B cell (primary cell): ENCODE results near the gene NPTN. TPM values are rescaled to one million over a fixed set of nuclear protein-coding genes. Genes with fewer than 3 reads are reported as not detected.

ENCODE experiments used
- ATAC-seq: fragments of 200-7000 bp; cut with Tn5 transposase; one replicate; pipeline ENCODE4 v1.10.0; 2021; ENCODE audit warnings: low read depth, mild to moderate bottlenecking, moderate number of reproducible peaks, moderate library complexity
- CTCF ChIA-PET: fragments of 350-600 bp; sonication (Branson Sonifier 250); formaldehyde crosslinking; loops from one replicate; lab custom pipeline; 2021; ENCODE audit warnings: antibody characterized with exemption, inconsistent platforms; lab: Charles Lee
- POLR2A ChIA-PET: fragments of 350-600 bp; sonication (Branson Sonifier 250); formaldehyde crosslinking; loops from one replicate; lab custom pipeline; 2021; ENCODE audit warnings: antibody characterized with exemption; lab: Charles Lee
- DNase-seq: peaks from one replicate; pipeline ENCODE4 v3.0.0; 2013
- H2AFZ ChIP-seq: 2 replicates; pipeline ENCODE4 v1.6.1; 2012; ENCODE audit warnings: mild to moderate bottlenecking, low read depth, low read length; ENCODE audit not compliant: insufficient read depth, poor library complexity, severe bottlenecking
- H3K27ac ChIP-seq, 2 donors: 1 replicate in 1 of 2; 2 replicates in 1 of 2; pipeline ENCODE4 v1.5.1; 2012 to 2013; ENCODE audit warnings: low read length in 2 of 2, mild to moderate bottlenecking in 2 of 2, moderate library complexity in 1 of 2
- H3K27me3 ChIP-seq, 4 experiments: fragments of 200-600 bp in 1 of 4; sonication (generic) in 1 of 4; replicated peaks in 1 of 4; 1 replicate in 2 of 4; 2 replicates in 2 of 4; pipeline versions ENCODE4 v1.6.1 to v1.7.0; 2013 to 2016; ENCODE audit warnings: low read length in 3 of 4, mild to moderate bottlenecking in 2 of 4, mixed read lengths in 1 of 4, moderate library complexity in 1 of 4; ENCODE audit not compliant: insufficient read depth in 4 of 4, control insufficient read depth in 3 of 4; ENCODE audit errors: control extremely low read depth in 1 of 4
- H3K36me3 ChIP-seq, 2 experiments: replicated peaks in 1 of 2; 1 replicate in 1 of 2; 2 replicates in 1 of 2; pipeline versions ENCODE4 v1.6.1 to v1.7.1; 2013; ENCODE audit warnings: low read length in 1 of 2; ENCODE audit not compliant: insufficient read depth in 2 of 2, control insufficient read depth in 1 of 2; ENCODE audit errors: control extremely low read depth in 1 of 2, extremely low read depth in 1 of 2
- H3K4me1 ChIP-seq, 2 donors: fragments of 200-600 bp in 1 of 2; sonication (generic) in 1 of 2; 1 replicate in 1 of 2; 2 replicates in 1 of 2; pipeline versions ENCODE4 v1.5.1 to v1.6.1; 2013 to 2017; ENCODE audit warnings: low read length in 2 of 2; ENCODE audit not compliant: control insufficient read depth in 2 of 2, insufficient read depth in 2 of 2
- H3K4me2 ChIP-seq: replicated peaks from 2 replicates; pipeline ENCODE3; 2012; ENCODE audit warnings: mild to moderate bottlenecking, low read depth, low read length; ENCODE audit not compliant: poor library complexity, severe bottlenecking
- H3K4me3 ChIP-seq, 5 experiments: fragments of 200-600 bp in 1 of 5; sonication (generic) in 1 of 5; 1 replicate in 3 of 5; 2 replicates in 2 of 5; pipeline versions ENCODE4 v1.5.1 to v1.7.0; 2011 to 2016; ENCODE audit warnings: low read length in 4 of 5, mild to moderate bottlenecking in 4 of 5, low read depth in 2 of 5, control low read depth in 1 of 5, moderate library complexity in 1 of 5; ENCODE audit not compliant: insufficient read depth in 1 of 5; ENCODE audit errors: control extremely low read depth in 1 of 5, extremely low read depth in 1 of 5
- H3K79me2 ChIP-seq: fragments of 200-600 bp; sonication (generic); one replicate; pipeline ENCODE4 v1.6.0; 2016; ENCODE audit warnings: low read length; ENCODE audit not compliant: control insufficient read depth, insufficient read depth
- H3K9ac ChIP-seq: fragments of 200-600 bp; sonication (generic); 2 replicates; pipeline ENCODE4 v1.6.1; 2017; ENCODE audit warnings: mild to moderate bottlenecking, low read length, moderate library complexity
- H3K9me3 ChIP-seq, 3 donors: one replicate each; pipeline versions ENCODE4 v1.6.1 to v1.7.1; 2013; ENCODE audit warnings: low read length in 2 of 3; ENCODE audit not compliant: control insufficient read depth in 2 of 3, insufficient read depth in 1 of 3; ENCODE audit errors: control extremely low read depth in 1 of 3
- H4K20me1 ChIP-seq: 2 replicates; pipeline ENCODE4 v1.6.0; 2012; ENCODE audit warnings: mild to moderate bottlenecking, low read length; ENCODE audit not compliant: insufficient read depth, control insufficient read depth, poor library complexity, severe bottlenecking
- H3K27ac Mint-ChIP-seq: one replicate; pipeline ENCODE4 v1.8.0; 2021; ENCODE audit warnings: mixed read lengths
- H3K27me3 Mint-ChIP-seq: one replicate; pipeline ENCODE4 v1.8.0; 2021; ENCODE audit warnings: mixed read lengths
- H3K4me1 Mint-ChIP-seq: one replicate; pipeline ENCODE4 v1.8.0; 2021; ENCODE audit warnings: mixed read lengths
- H3K4me3 Mint-ChIP-seq: one replicate; pipeline ENCODE4 v1.8.0; 2021; ENCODE audit warnings: mixed read lengths
- H3K9me3 Mint-ChIP-seq: one replicate; pipeline ENCODE4 v1.8.0; 2022; ENCODE audit warnings: mixed read lengths; ENCODE audit not compliant: insufficient read depth
- CTCF ChIP-seq: fragments of 200-600 bp; IDR thresholded peaks from one replicate; pipeline ENCODE4 v1.8.0; 2022; ENCODE audit warnings: antibody characterized with exemption, mild to moderate bottlenecking
- EZH2 ChIP-seq: IDR thresholded peaks from 2 replicates; pipeline ENCODE4 v1.6.1; 2012; ENCODE audit warnings: borderline replicate concordance, low read depth, mild to moderate bottlenecking, moderate library complexity, low read length; ENCODE audit not compliant: insufficient read depth, poor library complexity, severe bottlenecking
- WGBS: methylation state at CpG from one replicate; pipeline ENCODE4 v1.1.5; 2013; ENCODE audit warnings: missing lambda C conversion rate; ENCODE audit not compliant: insufficient coverage; 5-methylcytosine and 5-hydroxymethylcytosine counted together
- intact Hi-C: fragments of 100-400 bp; cut with micrococcal nuclease; formaldehyde crosslinking; loops from one replicate; pipeline ENCODE4 v1.10.0; 2022
- polyA plus RNA-seq: library from polyadenylated mRNA; depleted of rRNA; stranded (reverse); fragments of >200 nt; gene quantifications from 2 replicates; pipeline ENCODE4 v1.2.3, GENCODE V29; 2012
- total RNA-seq, 2 donors: library from RNA; stranded (reverse); fragments of 120-200 nt in 1 of 2; gene quantifications; 1 replicate in 1 of 2; 2 replicates in 1 of 2; pipeline versions ENCODE4 v1.2.3 to v1.2.4, GENCODE V29; 2013 to 2022

Gene NPTN
- total and polyA plus RNA-seq, 2 donors (not counting 1 experiment from before 2014, with no cell fraction given), result 23.5 to 40.5 TPM

DNA sequence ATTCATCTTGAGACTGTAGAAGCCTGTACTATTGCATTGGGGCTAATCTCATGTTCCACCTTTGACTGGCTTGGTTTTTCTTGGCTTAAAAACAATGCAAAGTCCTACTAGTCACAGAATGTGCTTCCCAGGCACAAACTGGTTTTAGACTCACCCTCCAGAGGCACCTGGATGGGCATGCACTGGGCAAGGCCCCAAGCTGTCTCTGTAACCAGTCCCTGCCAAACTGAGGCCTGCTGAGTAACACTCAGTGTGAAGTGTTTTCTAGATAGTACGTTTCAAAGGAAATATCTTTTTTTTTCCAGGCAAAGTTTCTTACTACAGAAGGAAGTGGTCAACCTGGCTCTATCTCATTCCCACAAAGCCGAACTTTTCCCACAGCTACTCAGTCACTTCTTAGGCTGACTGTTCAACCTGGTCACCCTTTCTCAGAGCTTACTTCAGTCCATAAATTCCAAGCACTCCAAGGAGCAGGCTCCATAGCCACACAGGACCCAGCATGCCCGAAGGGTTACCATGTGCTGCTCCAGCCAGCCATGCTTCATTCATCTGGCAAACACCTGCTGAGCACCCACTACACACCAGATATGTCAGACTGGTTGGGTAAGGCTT is 57.4 kb downstream of the NPTN start:
- WGBS, result 67% methylated on average over 1 of the region's 3 CpGs

GRCh38 chr15:73573572-73573971 is 59.6 kb downstream of the NPTN start:
- 92% methylated on average over 5 of the region's 9 CpGs for WGBS
- intact Hi-C loops, result no loop called here
- no peak for DNase-seq
- POLR2A ChIA-PET, result no interaction called here
- no peak for ATAC-seq
- H3K9me3 ChIP-seq, result no peaks in the 10 kb centered on the region
- CTCF ChIA-PET, result no interaction called here
- no peaks in the 10 kb centered on the region for H3K4me1 Mint-ChIP-seq
- peaks cover 4 to 69% of the 10 kb centered on the region in 2 experiments for H3K36me3 ChIP-seq
- H2AFZ ChIP-seq, result no peak overlapping the region
- TF ChIP-seq EZH2 (no peak), CTCF (no peak)
- H3K27ac ChIP-seq, result no peak overlapping the region
- no peaks in the 10 kb centered on the region for H3K27me3 ChIP-seq
- H3K4me1 ChIP-seq, result no peaks in the 10 kb centered on the region
- H3K27me3 Mint-ChIP-seq, result no peaks in the 10 kb centered on the region
- H3K9ac ChIP-seq, result no peak overlapping the region
- no peak overlapping the region for H3K27ac Mint-ChIP-seq
- H3K9me3 Mint-ChIP-seq, result no peaks in the 10 kb centered on the region
- no peaks in the 10 kb centered on the region for H3K79me2 ChIP-seq
- no peak overlapping the region for H3K4me2 ChIP-seq
- no peak overlapping the region for H3K4me3 ChIP-seq
- no peaks in the 10 kb centered on the region for H4K20me1 ChIP-seq
- no peak overlapping the region for H3K4me3 Mint-ChIP-seq

More for the DNA sequence above, 57.4 kb downstream of the NPTN start:
- intact Hi-C loops, result no loop called here
- no peak for TF ChIP-seq EZH2
- TF ChIP-seq CTCF, result no peak
- Histone ChIP-seq H3K4me2 (no peak overlapping the region), H3K4me3 (no peak overlapping the region), H3K36me3 (peaks cover 2 to 53% of the 10 kb centered on the region in 2 experiments), H2AFZ (no peak overlapping the region), H3K79me2 (no peaks in the 10 kb centered on the region), H3K27ac (no peak overlapping the region), H4K20me1 (no peaks in the 10 kb centered on the region), H3K4me1 (no peaks in the 10 kb centered on the region), H3K9me3 (no peaks in the 10 kb centered on the region), H3K27me3 (no peaks in the 10 kb centered on the region), H3K9ac (no peak overlapping the region)
- CTCF ChIA-PET, result no interaction called here
- H3K4me3 Mint-ChIP-seq, result no peak overlapping the region
- no peaks in the 10 kb centered on the region for H3K4me1 Mint-ChIP-seq
- H3K27me3 Mint-ChIP-seq, result no peaks in the 10 kb centered on the region
- POLR2A ChIA-PET, result no interaction called here
- no peak overlapping the region for H3K27ac Mint-ChIP-seq
- no peaks in the 10 kb centered on the region for H3K9me3 Mint-ChIP-seq
- DNase-seq, result no peak
- no peak for ATAC-seq
